ENCODE measurements around the gene AATF.

- TF ChIP-seq CTCF (IDR thresholded peaks at IDR 0.05) (no peak), POLR2A (IDR thresholded peaks at IDR 0.05) (no peak), POLR2AphosphoS5 (IDR thresholded peaks at IDR 0.05) (no peak)
These were observed 88.9 kb downstream of the AATF start for GRCh38 chr17:37037590-37038155.

All from prostate gland (tissue), 2 donors.